NCI-H2227 (cell line): Measurements from ENCODE around the gene CCR3.

Source experiments
- DNase-seq: peaks from one replicate; lab custom pipeline; 2025; ENCODE audit not compliant: unreplicated experiment; lab: John Stamatoyannopoulos, UW

Gene CCR3

DNA sequence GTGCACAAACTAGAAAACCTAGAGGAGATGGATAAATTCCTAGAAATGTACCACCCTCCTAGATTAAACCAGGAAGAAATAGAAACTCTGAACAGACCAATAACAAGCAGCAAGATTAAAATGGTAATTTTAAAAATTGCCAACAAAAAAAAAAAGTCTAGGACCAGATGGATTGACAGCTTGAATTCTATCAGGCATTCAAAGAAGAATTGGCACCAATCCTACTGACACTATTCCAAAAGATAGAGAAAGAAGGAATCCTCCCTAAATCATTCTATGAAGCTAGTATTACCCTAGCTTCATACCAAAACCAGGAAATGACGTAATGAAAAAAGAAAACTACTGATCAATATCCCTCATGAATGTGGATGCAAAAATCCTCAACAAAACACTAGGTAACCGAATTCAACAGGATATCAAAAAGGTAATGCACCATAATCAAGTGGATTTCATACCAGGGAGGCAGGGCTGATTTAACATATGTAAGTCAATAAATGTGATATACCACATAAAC is 24.0 kb upstream of the CCR3 start:
- DNase-seq = no peak

DNA sequence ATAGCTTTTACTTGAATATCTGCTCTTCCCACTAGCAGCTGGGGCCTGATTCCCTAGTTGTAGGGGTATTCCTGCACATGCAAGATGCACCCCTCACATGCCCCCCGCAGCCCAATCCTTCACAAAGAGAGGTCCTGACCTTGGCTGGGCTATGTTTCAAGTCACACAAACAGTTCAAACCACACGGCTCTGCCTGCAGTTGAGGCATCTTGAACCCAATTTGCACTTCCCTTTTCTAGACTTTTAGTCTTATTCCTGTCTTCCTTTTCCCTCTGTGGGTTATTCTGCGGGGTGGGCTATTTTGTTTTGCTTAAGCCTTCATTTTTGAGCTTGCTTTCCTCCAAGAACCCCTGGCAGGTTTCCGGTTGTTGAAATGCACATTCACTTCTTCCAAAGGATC is 20.9 kb upstream of the CCR3 start:
- no peak for DNase-seq

DNA sequence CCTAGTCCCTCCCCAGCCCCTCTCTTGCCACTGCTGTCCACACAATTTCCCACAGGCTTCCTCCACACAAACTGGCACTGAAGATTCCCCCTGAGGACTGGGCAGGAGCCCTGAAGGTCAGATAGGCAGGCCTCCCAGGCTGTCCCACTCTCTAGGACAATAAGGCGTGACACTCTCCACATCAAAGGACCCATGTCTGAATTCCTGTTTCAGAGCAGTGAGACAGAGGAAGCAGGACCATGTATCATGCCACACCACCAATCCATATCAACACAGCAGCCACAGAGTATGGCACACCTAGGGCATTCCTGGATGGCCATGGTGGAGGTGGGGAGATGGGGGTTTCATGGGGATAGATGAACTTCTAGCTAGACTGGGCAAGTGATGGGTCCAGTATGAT is 20.3 kb upstream of the CCR3 start:
- DNase-seq = no peak

DNA sequence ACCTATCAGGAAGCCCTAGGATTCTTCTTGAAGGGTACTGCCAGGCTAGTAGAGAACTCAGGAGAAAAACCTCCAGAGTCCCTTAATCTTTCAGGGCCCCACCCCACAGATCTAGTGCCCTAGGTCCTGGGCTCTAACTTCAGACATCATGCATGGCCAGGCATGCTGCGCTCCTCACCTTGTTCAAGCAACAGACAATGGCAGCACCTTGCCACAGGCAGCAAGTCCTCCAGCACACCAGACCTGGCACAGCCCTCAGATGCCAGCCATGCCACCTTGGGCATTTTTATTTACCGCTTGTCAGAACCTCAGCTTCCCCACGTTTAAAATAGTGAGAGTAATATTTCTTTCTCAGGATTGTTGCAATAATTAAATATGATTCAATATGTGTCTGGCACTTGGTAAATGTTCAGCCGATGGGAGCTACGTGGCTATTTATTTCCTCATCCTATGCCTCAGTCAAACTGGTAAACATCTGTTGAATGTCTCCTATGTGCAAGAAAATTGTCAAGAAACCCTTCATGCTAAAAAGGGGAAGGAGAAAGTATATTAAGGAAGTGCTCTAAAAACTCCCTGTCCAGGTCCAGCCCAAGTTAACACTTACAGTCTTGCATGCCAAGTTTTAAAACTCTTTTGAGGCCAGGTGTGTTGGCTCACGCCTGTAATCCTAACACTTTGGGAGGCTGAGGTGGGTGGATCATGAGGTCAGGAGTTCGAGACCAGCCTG is 19.7 kb upstream of the CCR3 start:
- no peak for DNase-seq

DNA sequence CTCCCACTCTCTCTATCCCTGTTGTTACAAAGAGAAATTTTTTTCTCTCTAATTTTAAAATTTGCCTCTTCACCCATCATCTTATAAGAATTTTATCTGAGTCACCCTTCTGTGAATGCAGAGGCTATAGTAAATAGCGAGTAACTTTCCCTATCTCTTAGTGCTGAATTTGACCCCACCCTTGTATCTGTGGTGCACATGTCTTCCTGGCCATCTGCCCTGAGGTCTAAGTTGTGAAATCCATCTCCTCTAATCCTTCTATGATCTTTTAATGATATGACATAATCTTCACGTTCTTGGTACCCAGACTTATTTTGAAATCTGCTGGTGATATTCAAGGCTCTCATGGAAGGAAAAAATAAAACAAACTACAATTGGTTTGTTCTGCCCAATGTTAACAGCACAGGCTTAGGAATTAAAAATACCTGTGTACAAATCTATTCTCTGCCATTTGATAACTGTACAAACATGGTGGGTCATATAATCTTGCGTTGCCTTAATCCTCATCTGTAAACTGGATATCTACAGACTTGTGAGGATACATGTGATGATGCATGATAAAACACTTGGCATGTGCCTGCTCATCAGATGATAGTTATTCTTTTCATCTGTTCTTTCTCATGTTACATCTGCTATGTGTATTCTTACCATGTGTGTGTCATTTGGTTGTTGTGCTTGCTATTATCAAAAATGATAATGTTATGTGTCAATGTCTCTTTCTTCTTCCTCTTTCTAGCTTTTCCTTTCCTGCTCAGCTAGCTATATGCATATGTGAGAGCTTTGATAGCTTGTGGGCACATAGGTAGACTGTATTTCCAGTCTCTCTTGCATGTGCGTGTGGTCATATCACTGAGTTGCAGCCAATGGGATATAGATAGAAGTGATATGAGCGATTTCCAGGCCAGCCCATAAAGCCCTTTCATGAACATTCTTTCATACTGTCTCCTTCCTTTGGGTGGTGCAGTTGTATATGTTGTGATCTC is 13.7 kb upstream of the CCR3 start:
- no peak for DNase-seq

DNA sequence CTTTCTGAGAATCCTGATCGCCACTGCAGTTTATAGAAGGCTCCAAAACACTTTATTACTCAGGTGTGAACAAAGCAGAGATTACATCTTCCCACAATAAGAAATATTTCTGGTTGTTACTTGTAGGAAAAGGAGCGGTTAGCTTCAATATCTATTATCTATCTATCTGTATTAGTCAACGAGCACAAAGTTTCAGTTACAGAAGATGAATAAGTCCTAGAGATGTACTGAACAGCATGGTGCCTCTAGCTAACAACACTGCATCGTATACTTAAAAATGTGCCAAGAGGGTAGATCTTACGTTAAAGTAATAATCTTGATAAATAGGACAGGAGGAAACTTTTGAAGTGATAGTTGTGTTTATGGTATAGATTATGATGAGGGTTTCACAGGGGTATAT is 10.9 kb upstream of the CCR3 start:
- no peak for DNase-seq

DNA sequence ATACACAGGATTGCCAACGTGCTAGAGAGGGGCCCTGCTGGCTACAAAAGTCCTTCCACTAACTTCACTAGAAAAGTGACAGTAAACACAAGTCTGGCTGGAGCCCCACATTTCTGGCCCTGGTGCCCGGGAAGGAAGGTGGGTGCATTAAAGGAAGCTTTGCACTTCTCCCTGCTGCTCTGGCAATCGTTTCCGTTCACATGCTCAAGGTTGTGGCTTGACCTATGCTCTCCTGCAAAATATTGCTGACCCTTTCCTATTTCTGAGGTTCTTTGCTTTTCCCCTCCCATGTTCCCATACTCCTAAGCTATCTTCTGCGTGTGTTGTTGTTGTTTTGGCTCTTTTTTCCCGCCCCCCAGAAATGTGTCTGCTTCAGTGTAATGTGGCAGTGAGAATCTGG is 9.1 kb upstream of the CCR3 start:
- no peak for DNase-seq

DNA sequence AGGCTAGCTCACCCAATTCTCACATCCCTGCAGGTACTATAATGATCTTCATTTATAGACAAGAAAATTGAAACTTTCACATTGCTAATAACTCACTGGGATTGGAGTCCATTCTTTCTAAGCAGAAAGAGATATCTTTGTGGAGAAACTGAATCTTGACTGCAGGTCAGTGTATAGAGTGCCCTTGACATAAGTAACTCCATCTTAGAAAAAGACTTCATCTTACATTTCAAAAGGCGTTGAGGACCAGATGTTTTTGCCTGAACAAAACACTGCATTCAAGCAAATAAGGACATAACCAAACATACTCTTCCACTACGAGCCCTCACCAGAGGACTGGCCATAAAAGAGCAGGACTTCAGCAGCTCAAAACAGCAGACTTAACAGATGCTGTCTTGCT is 6.8 kb upstream of the CCR3 start:
- no peak for DNase-seq

DNA sequence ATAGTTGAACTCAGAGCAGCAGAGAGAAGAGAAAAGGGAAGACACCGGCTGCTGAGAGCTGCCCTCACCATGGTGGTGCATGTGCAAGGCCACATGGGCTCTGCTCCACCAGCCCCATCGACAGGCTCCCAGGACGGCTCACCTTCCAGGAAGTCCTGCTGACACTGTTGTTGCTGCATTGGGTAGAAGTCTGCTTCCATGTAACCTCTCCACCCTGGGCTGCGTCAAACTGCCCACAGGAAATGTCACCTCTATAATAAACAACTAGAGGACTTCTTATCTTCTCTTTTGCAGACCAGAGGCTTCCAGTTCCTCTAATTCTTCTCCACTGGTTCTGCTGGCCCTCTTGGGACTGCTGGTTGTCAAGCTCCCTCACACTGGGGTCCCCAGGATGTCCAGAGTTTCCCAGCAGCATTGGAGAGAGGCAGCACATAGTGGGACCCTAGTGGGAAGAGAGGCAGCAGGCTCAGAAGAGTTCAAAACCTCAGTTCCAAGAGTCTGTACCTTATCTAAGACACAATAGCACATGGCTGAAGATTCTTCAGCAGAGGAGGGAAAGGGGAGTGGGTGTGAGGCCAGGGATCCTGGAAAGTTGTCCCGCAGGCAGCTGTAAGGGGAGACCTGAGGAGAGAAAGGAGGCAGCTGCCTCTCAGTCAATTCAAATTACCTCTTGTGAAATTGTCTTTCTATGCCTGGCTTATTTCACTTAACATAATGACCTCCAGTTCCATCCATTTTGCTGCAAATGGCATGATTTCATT is 5.8 kb upstream of the CCR3 start:
- no peak for DNase-seq

DNA sequence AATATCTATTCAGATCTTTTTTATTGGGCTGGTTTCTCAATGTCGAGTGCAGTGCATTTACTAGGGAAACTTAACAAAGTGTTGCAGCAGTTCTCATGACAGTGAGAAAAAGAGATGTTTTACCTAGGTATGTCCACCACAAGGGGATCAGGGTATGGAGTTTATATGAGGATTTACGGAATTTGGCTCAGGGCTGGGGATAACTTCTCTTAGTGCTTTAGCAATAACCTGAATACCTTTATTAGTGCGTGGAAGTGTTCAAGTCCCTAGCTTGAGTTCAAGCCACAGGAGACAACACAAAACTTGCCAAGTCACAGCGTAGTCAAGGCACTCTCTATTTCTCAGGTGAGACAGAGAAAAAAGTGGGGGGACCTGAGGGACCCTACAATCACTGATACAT is 3.9 kb upstream of the CCR3 start:
- DNase-seq = no peak

DNA sequence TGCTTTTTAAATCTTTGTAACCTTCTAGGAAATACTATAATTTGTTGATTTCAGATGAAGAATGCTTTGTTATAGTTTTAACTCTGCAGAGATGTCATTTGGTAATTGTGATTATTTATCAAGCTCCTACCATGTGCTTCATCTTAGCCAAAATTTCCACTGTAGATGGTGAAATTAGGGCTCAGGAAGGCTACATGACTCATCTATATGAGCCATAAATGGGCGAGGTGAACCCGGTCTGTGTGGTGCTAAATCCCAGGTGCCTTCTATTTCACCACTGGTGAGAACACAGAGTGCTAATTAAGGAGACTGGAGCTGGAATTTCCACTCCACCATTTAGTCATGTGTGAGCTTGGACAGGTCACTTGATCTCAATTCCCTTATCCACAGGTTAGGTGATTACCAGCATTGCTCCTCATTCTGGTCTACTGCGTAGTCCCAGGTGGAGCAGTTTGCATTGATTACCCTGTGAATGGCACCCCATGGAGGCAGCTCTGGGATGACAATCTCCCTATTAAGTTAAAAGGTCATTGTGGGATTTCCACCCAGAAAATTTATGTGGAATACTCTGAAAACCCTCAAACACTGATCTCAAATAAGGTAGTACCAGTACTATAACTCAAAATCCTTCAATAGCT is 2.8 kb upstream of the CCR3 start:
- DNase-seq = no peak

DNA sequence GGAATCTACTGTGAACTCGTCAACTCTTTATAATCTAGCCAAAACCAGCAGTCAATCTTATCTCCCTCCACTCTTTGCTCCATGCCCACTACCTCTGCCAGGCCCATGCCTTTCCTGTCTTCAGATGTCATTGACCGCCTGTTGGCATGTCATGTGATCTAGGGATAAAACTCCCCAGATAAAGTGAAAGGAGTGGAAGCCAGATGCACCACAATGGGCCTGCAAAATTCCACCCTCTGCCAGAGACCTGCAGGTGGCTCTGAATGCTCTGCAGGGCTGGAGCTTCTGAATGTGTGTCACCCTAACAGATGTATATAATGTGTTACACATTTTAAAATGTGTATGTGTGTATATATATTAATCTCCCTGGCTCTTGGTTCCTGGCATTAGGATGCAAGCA is 2.3 kb upstream of the CCR3 start:
- no peak for DNase-seq

DNA sequence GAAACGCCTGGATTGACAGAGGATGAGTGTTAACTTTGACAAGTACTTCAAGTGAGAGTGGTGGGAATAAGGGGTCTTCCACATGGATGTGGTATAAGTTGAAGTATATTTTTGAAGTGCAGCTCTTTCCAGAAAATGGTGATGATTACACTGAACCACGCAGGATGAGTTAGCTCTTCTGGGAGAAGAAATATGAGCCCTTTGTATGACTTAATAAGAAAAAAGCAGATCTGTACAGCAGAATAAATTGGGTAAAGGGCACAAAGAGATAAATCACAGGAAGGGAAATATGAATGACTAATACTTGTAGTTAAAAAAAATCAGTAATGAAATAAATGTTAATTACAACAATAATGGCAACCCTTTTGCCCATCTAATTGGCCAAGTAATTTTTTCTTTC is 1.3 kb downstream of the CCR3 start:
- DNase-seq = no peak

DNA sequence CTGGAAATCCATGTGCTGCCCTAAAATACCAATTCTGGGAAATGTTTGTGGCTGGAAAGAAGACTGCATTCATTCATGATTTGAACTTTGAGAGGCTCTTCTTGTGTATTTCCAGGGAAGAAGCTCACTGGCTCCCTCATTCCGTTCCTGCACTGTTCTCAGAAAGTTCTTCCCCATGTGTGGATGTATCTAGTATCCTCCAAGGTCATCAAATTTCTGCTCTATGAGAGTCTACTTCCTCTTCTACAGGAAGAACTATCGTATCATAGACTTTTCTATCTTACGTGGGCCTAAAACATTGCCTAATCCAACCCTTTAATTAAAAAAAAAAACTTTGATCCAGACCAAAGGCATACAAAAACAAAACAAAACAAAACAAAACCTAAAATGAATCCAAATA is 2.9 kb downstream of the CCR3 start:
- no peak for DNase-seq

DNA sequence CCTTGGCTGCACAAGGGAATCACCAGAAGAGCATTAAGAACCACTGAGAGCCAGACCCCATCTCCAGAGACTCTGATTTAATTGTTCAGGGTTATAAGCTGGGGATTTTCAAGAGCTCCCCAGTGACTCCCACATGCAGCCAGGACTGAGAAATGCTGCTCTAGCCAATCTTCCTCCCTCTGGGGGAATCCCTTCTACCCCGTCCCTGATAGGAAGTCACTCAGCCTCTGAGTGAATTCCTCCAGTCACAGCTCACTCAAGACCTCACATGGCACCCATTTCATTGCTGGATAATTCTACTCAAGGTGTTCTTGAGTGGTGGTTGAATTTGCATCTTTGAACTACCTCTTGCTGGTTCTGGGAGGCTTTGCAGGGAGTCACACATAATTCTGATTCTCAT is 10.7 kb downstream of the CCR3 start:
- DNase-seq = no peak

DNA sequence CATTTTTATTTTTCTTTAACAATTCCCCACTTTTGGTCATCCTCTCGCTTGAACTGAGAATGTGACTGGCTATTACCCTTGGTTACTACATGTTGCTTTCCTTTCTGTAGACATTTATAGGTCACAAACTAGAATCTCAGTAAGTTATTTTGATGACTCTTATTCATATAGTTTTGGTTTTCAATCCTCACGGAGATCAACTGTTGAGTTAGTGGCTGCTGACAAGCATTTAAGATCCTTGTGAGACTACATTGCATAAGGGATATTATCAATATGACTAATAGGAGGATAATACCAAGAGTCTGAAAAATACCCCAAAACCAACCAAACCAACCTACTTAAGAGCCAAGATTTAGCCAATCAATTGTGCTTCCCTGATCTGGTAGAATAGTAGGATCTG is 16.3 kb downstream of the CCR3 start:
- DNase-seq = no peak

DNA sequence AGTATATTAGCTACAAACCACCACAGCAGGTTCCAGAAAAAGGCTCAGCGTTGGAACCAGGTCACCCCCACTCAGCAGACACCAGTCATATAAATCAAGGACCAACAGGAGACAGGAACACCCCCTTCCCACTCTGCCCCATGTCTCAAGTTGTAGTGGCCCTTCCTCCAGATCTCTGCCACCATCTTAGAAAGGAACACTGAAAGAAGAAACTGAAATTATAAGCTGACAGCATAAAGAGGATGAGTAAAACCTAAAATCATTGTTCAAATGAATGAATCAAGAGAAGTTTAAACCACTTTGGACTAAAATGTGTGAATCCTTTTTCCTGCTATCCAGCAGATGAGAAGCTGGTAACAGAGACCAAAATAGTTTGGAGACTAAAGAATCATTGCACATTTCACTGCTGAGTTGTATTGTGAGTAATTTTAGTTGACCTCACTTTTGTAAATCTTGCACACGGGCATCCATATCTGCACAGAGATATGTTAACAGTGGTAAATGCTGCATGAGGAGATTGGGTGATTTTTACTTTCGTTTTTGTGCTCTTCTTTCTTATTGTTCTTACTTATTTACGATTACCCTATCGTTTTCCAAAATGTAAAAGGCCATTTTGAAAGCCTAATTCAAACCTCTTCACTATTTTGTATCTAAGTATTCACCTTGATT is 19.8 kb downstream of the CCR3 start:
- no peak for DNase-seq

DNA sequence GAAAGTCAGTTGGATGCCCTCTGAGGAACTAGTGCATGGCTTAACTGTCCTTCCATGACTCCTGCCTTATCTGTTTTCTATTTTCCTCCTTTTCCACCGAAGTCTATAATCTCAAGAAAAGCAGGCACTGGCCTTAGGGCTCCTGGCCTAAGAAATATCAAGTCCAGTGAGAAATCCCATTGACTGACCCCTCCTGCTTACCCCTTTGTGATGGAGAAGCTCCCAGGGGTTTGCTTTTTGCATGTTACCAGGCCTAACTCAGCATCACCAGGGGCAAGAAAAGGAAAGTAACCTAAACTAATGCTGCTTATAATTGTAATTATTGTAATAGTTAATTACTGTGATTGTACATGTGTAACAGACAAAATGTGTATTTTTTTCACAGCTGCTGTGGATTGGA is 21.7 kb downstream of the CCR3 start:
- DNase-seq = no peak

DNA sequence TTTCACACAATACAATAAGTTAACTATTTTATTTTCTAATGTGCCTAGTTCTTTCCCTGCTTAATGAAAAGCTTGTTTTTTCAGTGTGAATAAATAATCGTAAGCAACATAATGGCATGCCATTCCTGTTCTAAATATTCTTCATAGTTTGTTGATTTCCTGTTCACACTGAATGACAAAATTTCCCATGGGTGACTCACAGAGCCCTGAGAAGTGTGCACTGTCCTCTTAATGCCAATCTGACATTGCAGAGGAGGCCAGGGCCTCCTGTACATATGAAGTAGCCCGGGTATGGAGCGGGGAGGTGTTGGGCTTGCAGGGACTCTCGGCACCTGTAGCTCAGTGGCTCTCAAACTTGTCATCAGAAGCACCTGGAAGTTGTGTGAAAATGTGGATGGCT is 24.3 kb downstream of the CCR3 start:
- DNase-seq = no peak

DNA sequence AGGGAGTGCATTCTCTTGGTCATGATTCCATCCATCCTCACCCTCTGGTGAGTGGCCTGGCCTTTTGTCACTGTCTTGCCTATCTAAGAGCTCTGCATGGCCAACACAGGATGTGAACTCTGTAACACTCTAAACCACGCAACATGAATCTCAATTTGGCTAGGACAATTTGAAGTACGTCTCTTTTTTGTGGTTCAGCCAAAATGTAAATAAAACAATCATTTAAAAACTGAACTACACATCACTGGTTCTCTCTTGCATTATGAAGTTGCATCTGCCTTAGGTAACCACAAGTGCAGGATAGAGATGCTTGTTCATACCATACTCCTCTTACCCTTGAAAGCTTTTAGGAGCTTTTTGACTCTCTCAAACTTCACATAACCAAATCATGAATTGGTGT is 27.3 kb downstream of the CCR3 start:
- DNase-seq = no peak
